PFSK-1 (cell line): ENCODE data around the gene ROM1.

ENCODE experiments used
- FOXP2 ChIP-seq: optimal IDR thresholded peaks from 2 replicates; pipeline ENCODE3; 2011; ENCODE audit warnings: borderline replicate concordance, control low read depth, inconsistent platforms; ENCODE audit not compliant: insufficient read depth; ENCODE audit errors: extremely low read length, extremely low read depth
- POLR2AphosphoS5 ChIP-seq: IDR thresholded peaks from 2 replicates; pipeline ENCODE4 v1.6.1; 2012; ENCODE audit warnings: low read depth, mild to moderate bottlenecking, control low read depth, low read length, moderate library complexity
- REST ChIP-seq, 2 experiments: IDR thresholded peaks; 2 replicates each; pipeline versions ENCODE4 v1.6.1 to v1.8.0; 2011 to 2012; ENCODE audit warnings: low read depth in 2 of 2, low read length in 2 of 2, control low read depth in 1 of 2, inconsistent platforms in 1 of 2, mild to moderate bottlenecking in 1 of 2, moderate library complexity in 1 of 2; ENCODE audit not compliant: insufficient read depth in 1 of 2
- SIN3A ChIP-seq: IDR thresholded peaks from 2 replicates; pipeline ENCODE4 v1.6.1; 2012; ENCODE audit warnings: mild to moderate bottlenecking, low read length, moderate library complexity, borderline replicate concordance; ENCODE audit not compliant: insufficient read depth
- TAF1 ChIP-seq: IDR thresholded peaks from 2 replicates; pipeline ENCODE4 v1.6.1; 2012; ENCODE audit warnings: low read length, control low read depth, borderline replicate concordance; ENCODE audit not compliant: insufficient read depth

The ROM1 gene

GRCh38 chr11:62569611-62570010 lies 43.4 kb upstream of the ROM1 start:
- TF ChIP-seq TAF1 (no peak), SIN3A (no peak), POLR2AphosphoS5 (no peak), REST (IDR thresholded peaks at IDR 0.05; ENCODE audit: insufficient read depth in 1 of 2, low read depth in 2 of 2, low read length in 2 of 2) (no peak), FOXP2 (no peak)

- TF ChIP-seq TAF1: no peak
- no peak for TF ChIP-seq REST (IDR thresholded peaks at IDR 0.05; ENCODE audit: insufficient read depth in 1 of 2, low read depth in 2 of 2, low read length in 2 of 2)
- TF ChIP-seq POLR2AphosphoS5: no peak
- no peak for TF ChIP-seq SIN3A
- TF ChIP-seq FOXP2: no peak
Observed at GRCh38 chr11:62572431-62572830, 40.6 kb upstream of the ROM1 start.

- TF ChIP-seq FOXP2 (no peak), POLR2AphosphoS5 (0 out of 2 replicates have a peak, but pooled peaks have one; percentile 6), TAF1 (peak; percentile 43; the same call in 1 of the 2 replicates), SIN3A (0 out of 2 replicates have a peak, but pooled peaks have one; percentile 23), REST (IDR thresholded peaks at IDR 0.05; ENCODE audit: insufficient read depth in 1 of 2, low read depth in 2 of 2, low read length in 2 of 2) (no peak)
Observed at GRCh38 chr11:62573006-62573591, 40.0 kb upstream of the ROM1 start.

GRCh38 chr11:62573592-62574362 lies 39.3 kb upstream of the ROM1 start, which contains the start of gene EEF1G:
Gene EEF1G, minus strand, starts transcription at chr11:62573891. Its CDS starts 49 bp downstream, at chr11:62573842.
- TF ChIP-seq POLR2AphosphoS5 (peak; percentile 94), REST (IDR thresholded peaks at IDR 0.05; ENCODE audit: insufficient read depth in 1 of 2, low read depth in 2 of 2, low read length in 2 of 2) (peak in 1 of 2 experiments; percentile 77; a peak in 1 of 4 replicates), FOXP2 (no peak), SIN3A (peak; percentile 32; the same call in 1 of the 2 replicates), TAF1 (peak; percentile 99)
